ENCODE measurements around the gene CCDC13.

GRCh38 chr3:42733501-42734262 lies 39.4 kb downstream of the CCDC13 start:
- no peak for TF ChIP-seq CTCF (IDR thresholded peaks at IDR 0.05)
- no peak for TF ChIP-seq RFX5 (IDR thresholded peaks at IDR 0.05)
- TF ChIP-seq CBX2 (IDR thresholded peaks at IDR 0.05; ENCODE audit: borderline replicate concordance, low read depth) = no peak
- TF ChIP-seq, protein P1, sequence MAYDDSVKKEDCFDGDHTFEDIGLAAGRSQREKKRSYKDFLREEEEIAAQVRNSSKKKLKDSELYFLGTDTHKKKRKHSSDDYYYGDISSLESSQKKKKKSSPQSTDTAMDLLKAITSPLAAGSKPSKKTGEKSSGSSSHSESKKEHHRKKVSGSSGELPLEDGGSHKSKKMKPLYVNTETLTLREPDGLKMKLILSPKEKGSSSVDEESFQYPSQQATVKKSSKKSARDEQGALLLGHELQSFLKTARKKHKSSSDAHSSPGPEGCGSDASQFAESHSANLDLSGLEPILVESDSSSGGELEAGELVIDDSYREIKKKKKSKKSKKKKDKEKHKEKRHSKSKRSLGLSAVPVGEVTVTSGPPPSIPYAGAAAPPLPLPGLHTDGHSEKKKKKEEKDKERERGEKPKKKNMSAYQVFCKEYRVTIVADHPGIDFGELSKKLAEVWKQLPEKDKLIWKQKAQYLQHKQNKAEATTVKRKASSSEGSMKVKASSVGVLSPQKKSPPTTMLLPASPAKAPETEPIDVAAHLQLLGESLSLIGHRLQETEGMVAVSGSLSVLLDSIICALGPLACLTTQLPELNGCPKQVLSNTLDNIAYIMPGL (CRISPR knock-in tag; IDR thresholded peaks at IDR 0.05; ENCODE audit: borderline replicate concordance) = no peak
- no peak for TF ChIP-seq CHD2 (IDR thresholded peaks at IDR 0.05; ENCODE audit: low read length, partially characterized antibody)
- TF ChIP-seq POLR2A (IDR thresholded peaks at IDR 0.05; ENCODE audit: low read length) = no peak

Measured in A549 (cell line).